PFSK-1 (cell line): Measurements from ENCODE around the gene MAST4.

ENCODE experiments used
- FOXP2 ChIP-seq: optimal IDR thresholded peaks from 2 replicates; pipeline ENCODE3; 2011; ENCODE audit warnings: borderline replicate concordance, control low read depth, inconsistent platforms; ENCODE audit not compliant: insufficient read depth; ENCODE audit errors: extremely low read length, extremely low read depth
- POLR2AphosphoS5 ChIP-seq: IDR thresholded peaks from 2 replicates; pipeline ENCODE4 v1.6.1; 2012; ENCODE audit warnings: low read depth, mild to moderate bottlenecking, control low read depth, low read length, moderate library complexity
- REST ChIP-seq, 2 experiments: IDR thresholded peaks; 2 replicates each; pipeline versions ENCODE4 v1.6.1 to v1.8.0; 2011 to 2012; ENCODE audit warnings: low read depth in 2 of 2, low read length in 2 of 2, control low read depth in 1 of 2, inconsistent platforms in 1 of 2, mild to moderate bottlenecking in 1 of 2, moderate library complexity in 1 of 2; ENCODE audit not compliant: insufficient read depth in 1 of 2
- SIN3A ChIP-seq: IDR thresholded peaks from 2 replicates; pipeline ENCODE4 v1.6.1; 2012; ENCODE audit warnings: mild to moderate bottlenecking, low read length, moderate library complexity, borderline replicate concordance; ENCODE audit not compliant: insufficient read depth
- TAF1 ChIP-seq: IDR thresholded peaks from 2 replicates; pipeline ENCODE4 v1.6.1; 2012; ENCODE audit warnings: low read length, control low read depth, borderline replicate concordance; ENCODE audit not compliant: insufficient read depth

MAST4 gene

GRCh38 chr5:66909364-66909763 is 313.2 kb downstream of the MAST4 start:
- TF ChIP-seq SIN3A (no peak), TAF1 (no peak), FOXP2 (no peak), REST (IDR thresholded peaks at IDR 0.05; ENCODE audit: insufficient read depth in 1 of 2, low read depth in 2 of 2, low read length in 2 of 2) (no peak), POLR2AphosphoS5 (no peak)

GRCh38 chr5:66912787-66913186 is 316.6 kb downstream of the MAST4 start:
- TF ChIP-seq TAF1 (no peak), SIN3A (no peak), FOXP2 (no peak), POLR2AphosphoS5 (no peak), REST (IDR thresholded peaks at IDR 0.05; ENCODE audit: insufficient read depth in 1 of 2, low read depth in 2 of 2, low read length in 2 of 2) (no peak)

GRCh38 chr5:66915531-66915930 is 319.3 kb downstream of the MAST4 start:
- no peak for TF ChIP-seq REST (IDR thresholded peaks at IDR 0.05; ENCODE audit: insufficient read depth in 1 of 2, low read depth in 2 of 2, low read length in 2 of 2)
- no peak for TF ChIP-seq SIN3A
- TF ChIP-seq POLR2AphosphoS5 = no peak
- no peak for TF ChIP-seq TAF1
- no peak for TF ChIP-seq FOXP2

- TF ChIP-seq FOXP2 (no peak), POLR2AphosphoS5 (no peak), SIN3A (no peak), REST (IDR thresholded peaks at IDR 0.05; ENCODE audit: insufficient read depth in 1 of 2, low read depth in 2 of 2, low read length in 2 of 2) (no peak), TAF1 (no peak)
These were observed 326.7 kb downstream of the MAST4 start for GRCh38 chr5:66922881-66923280.

- TF ChIP-seq REST (IDR thresholded peaks at IDR 0.05; ENCODE audit: insufficient read depth in 1 of 2, low read depth in 2 of 2, low read length in 2 of 2) (no peak), TAF1 (no peak), FOXP2 (no peak), SIN3A (no peak), POLR2AphosphoS5 (no peak)
These were observed 327.3 kb downstream of the MAST4 start for GRCh38 chr5:66923457-66923856.
